IMR-90 (cell line): Measurements from ENCODE around the gene PTPRN2.

Experiments used
- CTCF ChIP-seq: conservative IDR thresholded peaks from 2 replicates; pipeline ENCODE4 v1.5.1; 2012; ENCODE audit warnings: mild to moderate bottlenecking, low read depth, low read length, improper control_type of control experiment
- NFE2L2 ChIP-seq: fragments of 150-350 bp; IDR thresholded peaks from 2 replicates; pipeline ENCODE4 v1.6.1; 2016; ENCODE audit warnings: low read depth, mild to moderate bottlenecking, low read length
- POLR2A ChIP-seq: IDR thresholded peaks from 2 replicates; pipeline ENCODE4 v1.6.1; 2012; ENCODE audit warnings: mild to moderate bottlenecking, low read depth, low read length
- USF2 ChIP-seq: fragments of 150-350 bp; IDR thresholded peaks from 2 replicates; pipeline ENCODE4 v1.6.1; 2017; ENCODE audit warnings: mild to moderate bottlenecking, antibody characterized with exemption, low read length, low read depth

GRCh38 chr7:157662110-157662791 lies 925.4 kb downstream of the PTPRN2 start:
- TF ChIP-seq CTCF (no peak), POLR2A (no peak), NFE2L2 (no peak), USF2 (no peak)
